ENCODE results near the gene COPS6.

The COPS6 gene

DNA sequence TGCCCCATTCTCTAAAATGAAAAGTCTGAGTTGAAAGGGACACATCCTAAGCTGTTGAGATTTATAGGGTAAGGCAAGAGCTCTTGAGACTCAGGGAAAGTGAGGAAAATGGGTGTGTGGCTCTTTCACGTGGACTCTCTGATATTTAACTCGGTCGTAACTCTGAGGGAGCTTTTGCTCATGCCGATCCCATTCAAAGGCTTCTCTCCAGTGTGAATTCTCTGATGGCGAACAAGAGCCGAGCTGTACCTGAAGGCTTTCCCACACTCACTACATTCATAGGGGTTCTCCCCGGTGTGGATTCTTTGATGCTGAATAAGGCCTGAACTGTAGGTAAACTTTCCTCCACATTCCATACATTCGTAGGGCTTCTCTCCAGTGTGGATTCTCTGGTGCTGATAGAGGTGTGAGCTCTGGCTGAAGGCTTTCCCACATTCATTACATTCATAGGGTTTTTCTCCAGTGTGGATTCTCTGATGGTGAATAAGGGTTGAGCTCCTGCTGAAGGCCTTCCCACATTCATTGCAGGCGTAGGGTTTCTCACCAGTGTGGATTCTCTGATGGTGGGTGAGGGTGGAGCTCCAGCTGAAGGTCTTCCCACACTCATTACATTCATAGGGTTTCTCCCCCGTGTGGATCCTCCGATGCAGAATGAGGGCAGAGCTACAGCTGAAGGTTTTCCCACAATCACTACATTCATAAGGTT is 17.6 kb upstream of the COPS6 start:
- Histone ChIP-seq H2AFZ (ENCODE audit: low read length) (no peak overlapping the region), H3K4me3 (ENCODE audit: low read depth, low read length, poor library complexity, severe bottlenecking) (no peak overlapping the region), H3F3A (ENCODE audit: insufficient read depth, low read length) (no peaks in the 10 kb centered on the region), H4K20me1 (ENCODE audit: insufficient read depth, low read length) (no peaks in the 10 kb centered on the region), H3K4me2 (ENCODE audit: low read length) (no peak overlapping the region), H3K36me3 (ENCODE audit: insufficient read depth, low read length) (peaks cover 85% of the 10 kb centered on the region), H3K27ac (ENCODE audit: low read depth, low read length, poor library complexity, severe bottlenecking) (no peak overlapping the region), H3K4me1 (ENCODE audit: insufficient read depth, low read length, severe bottlenecking) (no peaks in the 10 kb centered on the region), H3K27me3 (ENCODE audit: insufficient read depth, low read length) (no peaks in the 10 kb centered on the region), H3K9me2 (ENCODE audit: low read depth, low read length) (no peaks in the 10 kb centered on the region), H3K9me3 (ENCODE audit: low read length) (peaks cover 36% of the 10 kb centered on the region), H3K9ac (ENCODE audit: low read length) (no peak overlapping the region), H3K79me2 (ENCODE audit: insufficient read depth, low read length) (no peaks in the 10 kb centered on the region)
- TF ChIP-seq EZH2 (IDR thresholded peaks at IDR 0.05; ENCODE audit: borderline replicate concordance, low read length), result no peak
- TF ChIP-seq, protein P1, sequence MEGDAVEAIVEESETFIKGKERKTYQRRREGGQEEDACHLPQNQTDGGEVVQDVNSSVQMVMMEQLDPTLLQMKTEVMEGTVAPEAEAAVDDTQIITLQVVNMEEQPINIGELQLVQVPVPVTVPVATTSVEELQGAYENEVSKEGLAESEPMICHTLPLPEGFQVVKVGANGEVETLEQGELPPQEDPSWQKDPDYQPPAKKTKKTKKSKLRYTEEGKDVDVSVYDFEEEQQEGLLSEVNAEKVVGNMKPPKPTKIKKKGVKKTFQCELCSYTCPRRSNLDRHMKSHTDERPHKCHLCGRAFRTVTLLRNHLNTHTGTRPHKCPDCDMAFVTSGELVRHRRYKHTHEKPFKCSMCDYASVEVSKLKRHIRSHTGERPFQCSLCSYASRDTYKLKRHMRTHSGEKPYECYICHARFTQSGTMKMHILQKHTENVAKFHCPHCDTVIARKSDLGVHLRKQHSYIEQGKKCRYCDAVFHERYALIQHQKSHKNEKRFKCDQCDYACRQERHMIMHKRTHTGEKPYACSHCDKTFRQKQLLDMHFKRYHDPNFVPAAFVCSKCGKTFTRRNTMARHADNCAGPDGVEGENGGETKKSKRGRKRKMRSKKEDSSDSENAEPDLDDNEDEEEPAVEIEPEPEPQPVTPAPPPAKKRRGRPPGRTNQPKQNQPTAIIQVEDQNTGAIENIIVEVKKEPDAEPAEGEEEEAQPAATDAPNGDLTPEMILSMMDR (IDR thresholded peaks at IDR 0.05; ENCODE audit: low read length), result no peak

DNA sequence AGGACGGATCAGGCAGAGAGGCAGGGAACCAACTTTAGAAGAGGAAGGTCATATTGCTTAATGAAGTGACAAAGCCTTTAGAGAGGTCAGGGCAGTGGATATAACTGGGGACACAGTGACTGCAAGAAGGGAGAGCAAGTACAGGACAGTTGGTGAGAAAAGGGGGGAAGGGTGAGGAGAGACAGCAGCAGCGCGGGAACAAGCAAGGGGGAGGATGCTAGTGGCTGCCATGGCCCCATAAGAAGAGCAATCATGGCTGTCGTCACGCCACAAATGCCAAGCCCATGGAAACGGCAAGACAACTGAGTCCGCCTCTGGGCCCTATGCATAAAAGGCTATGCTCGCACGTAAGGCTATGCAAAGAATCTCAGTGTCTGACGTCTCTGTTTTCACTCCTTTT is 16.3 kb upstream of the COPS6 start:
- no peak overlapping the region for H3K4me3 ChIP-seq (ENCODE audit: low read depth, low read length, poor library complexity, severe bottlenecking)
- no peaks in the 10 kb centered on the region for H3K4me1 ChIP-seq (ENCODE audit: insufficient read depth, low read length, severe bottlenecking)
- no peak overlapping the region for H2AFZ ChIP-seq (ENCODE audit: low read length)
- no peaks in the 10 kb centered on the region for H3K79me2 ChIP-seq (ENCODE audit: insufficient read depth, low read length)
- H3K27ac ChIP-seq (ENCODE audit: low read depth, low read length, poor library complexity, severe bottlenecking), result no peak overlapping the region
- H3K4me2 ChIP-seq (ENCODE audit: low read length), result no peak overlapping the region
- TF ChIP-seq, protein P1 (IDR thresholded peaks at IDR 0.05; ENCODE audit: low read length), result no peak
- no peak for TF ChIP-seq EZH2 (IDR thresholded peaks at IDR 0.05; ENCODE audit: borderline replicate concordance, low read length)
- peaks cover 36% of the 10 kb centered on the region for H3K9me3 ChIP-seq (ENCODE audit: low read length)
- H3K36me3 ChIP-seq (ENCODE audit: insufficient read depth, low read length), result peaks cover 90% of the 10 kb centered on the region
- H3F3A ChIP-seq (ENCODE audit: insufficient read depth, low read length), result no peaks in the 10 kb centered on the region
- H3K9me2 ChIP-seq (ENCODE audit: low read depth, low read length), result no peaks in the 10 kb centered on the region
- H3K27me3 ChIP-seq (ENCODE audit: insufficient read depth, low read length), result no peaks in the 10 kb centered on the region
- H3K9ac ChIP-seq (ENCODE audit: low read length), result no peak overlapping the region
- H4K20me1 ChIP-seq (ENCODE audit: insufficient read depth, low read length), result no peaks in the 10 kb centered on the region

DNA sequence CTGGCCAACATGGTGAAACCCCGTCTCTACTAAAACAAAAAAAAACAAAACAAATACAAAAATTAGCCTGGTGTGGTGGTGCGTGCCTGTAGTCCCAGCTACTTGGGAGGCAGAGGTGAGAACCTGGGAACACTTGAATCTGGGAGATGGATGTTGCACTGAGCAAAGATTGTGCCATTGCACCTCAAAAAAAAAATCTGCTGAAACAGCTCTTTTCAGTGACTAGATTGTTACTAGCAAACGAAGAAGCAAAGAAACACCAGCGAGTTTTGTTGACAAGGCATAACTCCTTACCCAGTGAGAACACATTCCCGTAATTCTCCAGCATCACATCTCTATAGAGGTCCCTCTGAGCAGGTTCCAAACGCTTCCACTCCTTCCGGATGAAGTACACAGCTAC is 13.9 kb upstream of the COPS6 start:
- Histone ChIP-seq H3K79me2 (ENCODE audit: insufficient read depth, low read length) (no peaks in the 10 kb centered on the region; the same call in 1 of the 2 replicates), H3K9me3 (ENCODE audit: low read length) (peaks cover 33% of the 10 kb centered on the region), H3K27me3 (ENCODE audit: insufficient read depth, low read length) (no peaks in the 10 kb centered on the region), H3K36me3 (ENCODE audit: insufficient read depth, low read length) (peaks cover 89% of the 10 kb centered on the region), H3K4me1 (ENCODE audit: insufficient read depth, low read length, severe bottlenecking) (no peaks in the 10 kb centered on the region), H3K4me2 (ENCODE audit: low read length) (no peak overlapping the region), H3K9me2 (ENCODE audit: low read depth, low read length) (no peaks in the 10 kb centered on the region), H2AFZ (ENCODE audit: low read length) (no peak overlapping the region), H3F3A (ENCODE audit: insufficient read depth, low read length) (0 out of 2 replicates have a peak, but pooled peaks cover under 1% of the 10 kb centered on the region), H3K27ac (ENCODE audit: low read depth, low read length, poor library complexity, severe bottlenecking) (no peak overlapping the region), H3K9ac (ENCODE audit: low read length) (no peak overlapping the region), H4K20me1 (ENCODE audit: insufficient read depth, low read length) (no peaks in the 10 kb centered on the region), H3K4me3 (ENCODE audit: low read depth, low read length, poor library complexity, severe bottlenecking) (no peak overlapping the region)
- TF ChIP-seq EZH2 (IDR thresholded peaks at IDR 0.05; ENCODE audit: borderline replicate concordance, low read length), result no peak
- TF ChIP-seq, protein P1 (IDR thresholded peaks at IDR 0.05; ENCODE audit: low read length), result no peak

Measured in OCI-LY1 (cell line).